Sigmoid colon (tissue), 7 donors: Measurements from ENCODE around the gene ENTR1. TPM values are rescaled to one million over a fixed set of nuclear protein-coding genes. Genes with fewer than 3 reads are reported as not detected.

Source experiments
- DNase-seq: peaks from one replicate; pipeline ENCODE4 v3.0.0-alpha.2; 2019
- H3K27ac ChIP-seq, 4 donors: fragments of 200-600 bp; sonication (generic); one replicate each; pipeline ENCODE4 v1.5.1; 2016 to 2019; ENCODE audit warnings: mild to moderate bottlenecking in 1 of 4
- H3K27me3 ChIP-seq, 3 donors: fragments of 200-600 bp; sonication (generic); one replicate each; pipeline ENCODE4 v1.5.1; 2019; ENCODE audit warnings: mild to moderate bottlenecking in 1 of 3
- H3K36me3 ChIP-seq, 4 donors: fragments of 200-600 bp; sonication (generic); one replicate each; pipeline ENCODE4 v1.5.1; 2016 to 2019
- H3K4me1 ChIP-seq, 4 donors: fragments of 200-600 bp; sonication (generic); one replicate each; pipeline ENCODE4 v1.5.1; 2017 to 2019
- H3K4me3 ChIP-seq, 4 donors: fragments of 200-600 bp; sonication (generic); one replicate each; pipeline ENCODE4 v1.5.1; 2017 to 2019; ENCODE audit warnings: mild to moderate bottlenecking in 2 of 4, moderate library complexity in 1 of 4
- H3K9me3 ChIP-seq, 4 donors: fragments of 200-600 bp in 3 of 4; sonication (generic) in 3 of 4; one replicate each; pipeline versions ENCODE4 v1.5.1 to v1.6.1; 2013 to 2019
- EP300 ChIP-seq, 4 donors: sonication (generic); formaldehyde crosslinking; IDR thresholded peaks; one replicate each; pipeline ENCODE4 v1.6.1; 2017; ENCODE audit warnings: antibody characterized with exemption in 4 of 4
- POLR2A ChIP-seq, 2 donors: fragments of 450-650 bp; IDR thresholded peaks; one replicate each; pipeline ENCODE4 v1.6.1; 2016; ENCODE audit warnings: antibody characterized with exemption in 2 of 2, mild to moderate bottlenecking in 2 of 2, moderate library complexity in 2 of 2
- POLR2AphosphoS5 ChIP-seq, 4 donors: sonication (generic); formaldehyde crosslinking; IDR thresholded peaks; one replicate each; pipeline ENCODE4 v1.6.1; 2017; ENCODE audit warnings: antibody characterized with exemption in 4 of 4
- WGBS, 2 donors: extraction: QIAGEN DNeasy Blood & Tissue Kit; methylation state at CpG; one replicate each; pipeline ENCODE4 v1.1.7; 2013; 5-methylcytosine and 5-hydroxymethylcytosine counted together
- intact Hi-C: fragments of 100-400 bp; cut with DNase I; formaldehyde crosslinking; loops from one replicate; pipeline ENCODE4 v1.15.1; 2023
- polyA plus RNA-seq, 3 donors: library from polyadenylated mRNA; stranded (reverse); fragments of 200-250 nt; gene quantifications; one replicate each; pipeline ENCODE4 v1.2.3, GENCODE V29; 2013
- total RNA-seq, 4 donors: library from RNA; depleted of rRNA; stranded (reverse); fragments of >200 nt; gene quantifications; one replicate each; pipeline ENCODE4 v1.1.0, GENCODE V29; 2016
- TF ChIP-seq, protein P1 (sequence below), 4 experiments: fragments of 450-650 bp in 3 of 4; fragments of 200-600 bp in 1 of 4; IDR thresholded peaks; one replicate each; pipeline ENCODE4 v1.5.1; 2016 to 2019; ENCODE audit warnings: antibody characterized with exemption in 4 of 4, mild to moderate bottlenecking in 3 of 4, moderate library complexity in 2 of 4
- donor health status: healthy with polysubstance abuse.
- donor health status: Bipolar disorder and iron deficiency.
- donor health status: healthy.

ENTR1 gene
- total and polyA plus RNA-seq, 7 donors = 16.2 to 47.2 (median 30.6) TPM

- no peak for DNase-seq
- intact Hi-C loops = no loop called here
- TF ChIP-seq POLR2A (IDR thresholded peaks at IDR 0.05) (no peak), EP300 (IDR thresholded peaks at IDR 0.05) (no peak), POLR2AphosphoS5 (IDR thresholded peaks at IDR 0.05) (no peak)
- TF ChIP-seq, protein P1, sequence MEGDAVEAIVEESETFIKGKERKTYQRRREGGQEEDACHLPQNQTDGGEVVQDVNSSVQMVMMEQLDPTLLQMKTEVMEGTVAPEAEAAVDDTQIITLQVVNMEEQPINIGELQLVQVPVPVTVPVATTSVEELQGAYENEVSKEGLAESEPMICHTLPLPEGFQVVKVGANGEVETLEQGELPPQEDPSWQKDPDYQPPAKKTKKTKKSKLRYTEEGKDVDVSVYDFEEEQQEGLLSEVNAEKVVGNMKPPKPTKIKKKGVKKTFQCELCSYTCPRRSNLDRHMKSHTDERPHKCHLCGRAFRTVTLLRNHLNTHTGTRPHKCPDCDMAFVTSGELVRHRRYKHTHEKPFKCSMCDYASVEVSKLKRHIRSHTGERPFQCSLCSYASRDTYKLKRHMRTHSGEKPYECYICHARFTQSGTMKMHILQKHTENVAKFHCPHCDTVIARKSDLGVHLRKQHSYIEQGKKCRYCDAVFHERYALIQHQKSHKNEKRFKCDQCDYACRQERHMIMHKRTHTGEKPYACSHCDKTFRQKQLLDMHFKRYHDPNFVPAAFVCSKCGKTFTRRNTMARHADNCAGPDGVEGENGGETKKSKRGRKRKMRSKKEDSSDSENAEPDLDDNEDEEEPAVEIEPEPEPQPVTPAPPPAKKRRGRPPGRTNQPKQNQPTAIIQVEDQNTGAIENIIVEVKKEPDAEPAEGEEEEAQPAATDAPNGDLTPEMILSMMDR (IDR thresholded peaks at IDR 0.05) = no peak
- Histone ChIP-seq H3K27ac (no peak overlapping the region), H3K27me3 (no peaks in the 10 kb centered on the region), H3K4me1 (peaks cover 0 to 28% (median 21%) of the 10 kb centered on the region in 4 donors), H3K4me3 (no peak overlapping the region), H3K9me3 (no peaks in the 10 kb centered on the region), H3K36me3 (peaks cover 19 to 71% (median 44%) of the 10 kb centered on the region in 4 donors)
- 21 to 61% methylated on average over 4 of the region's 4 CpGs for WGBS, 2 donors
Measured at GRCh38 chr9:136396219-136396515, 14.2 kb downstream of the ENTR1 start.

GRCh38 chr9:136395345-136396218, 14.8 kb downstream of the ENTR1 start:
- TF ChIP-seq, protein P1 (IDR thresholded peaks at IDR 0.05) = no peak
- TF ChIP-seq POLR2AphosphoS5 (IDR thresholded peaks at IDR 0.05) (no peak), EP300 (IDR thresholded peaks at IDR 0.05) (no peak), POLR2A (IDR thresholded peaks at IDR 0.05) (no peak)
- 42 to 78% methylated on average over 26 of the region's 26 CpGs for WGBS, 2 donors
- DNase-seq = no peak
- Histone ChIP-seq H3K9me3 (no peaks in the 10 kb centered on the region), H3K27ac (no peak overlapping the region), H3K27me3 (no peaks in the 10 kb centered on the region), H3K4me1 (peaks cover 0 to 22% (median 18%) of the 10 kb centered on the region in 4 donors), H3K36me3 (peaks cover 19 to 74% (median 44%) of the 10 kb centered on the region in 4 donors), H3K4me3 (no peak overlapping the region)
- intact Hi-C loops = no loop called here

DNA sequence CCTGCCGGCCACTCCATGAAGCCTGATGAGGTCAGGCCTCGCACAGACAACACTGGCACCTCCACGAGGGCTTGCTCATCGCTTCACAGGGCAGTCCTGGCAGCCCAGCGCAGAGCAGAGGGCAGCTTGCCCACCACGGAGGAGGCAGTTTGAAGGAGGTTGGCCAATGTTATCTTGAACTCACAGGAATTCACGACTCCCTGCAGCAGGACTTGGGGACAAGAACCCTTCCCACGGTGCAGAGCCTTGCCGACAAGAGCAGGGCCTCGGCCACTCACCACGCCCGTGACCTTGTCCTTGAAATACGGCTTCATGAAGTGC, 15.4 kb downstream of the ENTR1 start:
- H3K36me3 ChIP-seq = peaks cover 19 to 75% (median 44%) of the 10 kb centered on the region in 4 donors
- no peak for DNase-seq
- H3K4me1 ChIP-seq = peaks cover 0 to 18% (median 14%) of the 10 kb centered on the region in 4 donors
- no peaks in the 10 kb centered on the region for H3K27me3 ChIP-seq
- intact Hi-C loops = no loop called here
- WGBS, 2 donors = 87 to 94% methylated on average over 13 of the region's 13 CpGs
- H3K4me3 ChIP-seq = no peak overlapping the region
- H3K9me3 ChIP-seq = no peaks in the 10 kb centered on the region
- H3K27ac ChIP-seq = no peak overlapping the region
- TF ChIP-seq POLR2AphosphoS5 (IDR thresholded peaks at IDR 0.05) = no peak
- no peak for TF ChIP-seq EP300 (IDR thresholded peaks at IDR 0.05)
- no peak for TF ChIP-seq POLR2A (IDR thresholded peaks at IDR 0.05)
- TF ChIP-seq, protein P1 (IDR thresholded peaks at IDR 0.05) = no peak

DNA sequence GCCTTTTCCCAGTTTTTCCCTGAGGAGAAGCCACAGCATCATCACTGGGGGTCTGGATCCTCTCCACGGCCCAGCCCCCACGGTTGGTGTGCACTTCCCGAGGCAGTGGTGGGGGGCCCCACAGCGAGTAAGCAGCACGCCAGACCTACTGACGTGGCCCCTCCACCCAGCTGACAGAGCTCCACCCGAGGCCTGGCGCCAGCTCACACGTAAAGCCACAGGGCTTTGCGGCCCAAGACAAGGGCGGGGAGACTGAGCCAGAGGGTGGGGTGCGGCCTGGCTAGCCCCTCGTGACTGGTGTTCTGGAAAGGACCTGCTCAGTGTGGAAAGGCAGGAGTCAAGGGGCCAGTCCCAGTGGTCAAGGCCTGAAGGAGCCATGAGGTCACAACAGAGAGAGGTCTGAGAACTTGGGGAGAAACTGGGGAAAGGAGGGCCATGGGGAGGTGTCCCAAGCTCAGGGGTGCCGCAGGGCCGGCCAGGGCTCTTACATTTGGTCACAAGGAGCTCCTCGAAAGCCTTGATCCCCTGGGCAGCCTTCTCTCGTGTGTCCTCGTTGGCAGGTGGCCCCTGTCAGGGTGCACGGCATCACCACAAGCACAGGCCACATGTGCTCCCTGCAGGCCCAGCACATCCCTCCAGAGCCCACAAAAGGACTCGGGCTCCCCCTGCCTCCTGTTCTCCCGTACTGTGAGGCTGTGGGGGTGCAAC, 15.9 kb downstream of the ENTR1 start:
- Histone ChIP-seq H3K4me3 (no peak overlapping the region), H3K27ac (no peak overlapping the region), H3K27me3 (no peaks in the 10 kb centered on the region), H3K9me3 (no peaks in the 10 kb centered on the region), H3K36me3 (peaks cover 19 to 80% (median 47%) of the 10 kb centered on the region in 4 donors), H3K4me1 (peaks cover 0 to 14% (median 12%) of the 10 kb centered on the region in 4 donors)
- TF ChIP-seq POLR2A (IDR thresholded peaks at IDR 0.05) (no peak), EP300 (IDR thresholded peaks at IDR 0.05) (no peak), POLR2AphosphoS5 (IDR thresholded peaks at IDR 0.05) (no peak)
- TF ChIP-seq, protein P1 (IDR thresholded peaks at IDR 0.05) = no peak
- intact Hi-C loops = no loop called here
- WGBS, 2 donors = 94 to 96% methylated on average over 21 of the region's 21 CpGs
- no peak for DNase-seq
